GM18505 (cell line): ENCODE measurements around the gene CDH13.

Experiments used
- ATAC-seq: cut with Tn5 transposase; IDR thresholded peaks from one replicate; pipeline ENCODE4 v1.9.1; 2021; ENCODE audit not compliant: unreplicated experiment
- POLR2A ChIP-seq: IDR thresholded peaks from 4 replicates; pipeline ENCODE4 v1.6.1; 2011; ENCODE audit warnings: borderline replicate concordance; ENCODE audit not compliant: insufficient read depth, insufficient read length; ENCODE audit errors: extremely low read depth

The CDH13 gene

DNA sequence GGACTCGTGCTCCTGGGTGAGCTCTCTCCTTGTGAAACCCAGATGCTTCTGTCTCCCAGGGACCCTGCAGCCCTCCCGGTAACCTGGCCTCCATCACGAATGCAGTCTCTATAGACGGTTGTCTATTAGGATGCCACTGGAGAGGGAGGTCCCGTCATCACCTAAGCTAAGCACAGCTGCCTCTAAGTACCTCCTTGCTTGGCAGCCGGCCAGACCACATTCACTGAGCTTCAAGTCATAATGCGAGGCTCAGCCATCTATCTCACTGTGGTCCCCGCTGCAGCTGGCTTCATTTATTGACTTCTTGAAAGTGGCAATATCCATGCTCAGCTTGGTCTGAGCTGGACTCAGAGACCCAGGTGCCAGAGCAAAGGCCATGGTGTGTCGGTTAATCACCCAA lies 1106.5 kb downstream of the CDH13 start:
- ATAC-seq = no peak
- TF ChIP-seq POLR2A = no peak

DNA sequence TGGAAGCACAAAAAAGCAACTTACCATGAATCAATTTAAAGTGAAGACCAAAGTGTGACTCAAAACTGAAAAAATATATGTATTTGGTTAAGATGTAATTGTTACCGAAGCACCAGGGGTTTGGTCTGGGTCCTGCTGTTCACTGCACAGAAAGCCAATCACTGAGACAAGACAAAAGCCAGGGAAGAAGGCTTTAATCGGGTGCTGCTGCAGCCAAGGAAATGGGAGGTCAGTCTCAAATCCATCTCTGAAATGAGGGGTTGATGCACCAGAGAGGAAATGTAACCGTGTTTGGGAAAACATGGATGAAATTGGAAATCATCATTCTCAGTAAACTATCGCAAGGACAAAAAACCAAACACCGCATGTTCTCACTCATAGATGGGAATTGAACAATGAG lies 1107.4 kb downstream of the CDH13 start:
- ATAC-seq = no peak
- no peak for TF ChIP-seq POLR2A

GRCh38 chr16:83737729-83738354 lies 1111.1 kb downstream of the CDH13 start:
- ATAC-seq = no peak
- no peak for TF ChIP-seq POLR2A

DNA sequence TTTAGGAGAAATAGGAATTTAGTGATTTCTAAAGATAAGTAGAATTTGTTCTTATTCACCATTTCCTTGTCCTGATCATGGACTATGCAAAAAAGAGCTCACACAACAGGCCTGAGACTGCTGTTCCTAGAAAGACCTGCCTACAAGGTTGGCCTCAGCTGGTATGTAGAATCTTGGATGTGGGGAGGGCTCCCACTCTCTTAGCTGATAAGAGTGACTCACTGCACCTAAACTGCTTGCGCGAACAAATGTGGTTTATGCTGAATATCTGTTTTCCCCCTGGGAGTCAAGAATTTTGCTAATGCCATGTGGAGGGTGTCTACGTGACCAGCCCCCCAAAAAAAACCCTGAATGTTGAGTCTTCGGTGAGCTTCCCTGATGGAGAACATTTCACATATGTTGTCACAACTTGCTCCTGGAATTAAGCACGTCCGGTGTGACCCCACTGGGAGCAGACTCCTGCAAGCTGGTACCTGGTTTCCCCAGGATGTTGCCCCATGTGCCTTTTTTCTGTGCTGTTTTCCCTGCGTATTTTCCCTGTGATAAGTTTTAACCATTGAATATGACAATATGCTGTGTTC lies 1112.2 kb downstream of the CDH13 start:
- TF ChIP-seq POLR2A = no peak
- ATAC-seq = no peak

DNA sequence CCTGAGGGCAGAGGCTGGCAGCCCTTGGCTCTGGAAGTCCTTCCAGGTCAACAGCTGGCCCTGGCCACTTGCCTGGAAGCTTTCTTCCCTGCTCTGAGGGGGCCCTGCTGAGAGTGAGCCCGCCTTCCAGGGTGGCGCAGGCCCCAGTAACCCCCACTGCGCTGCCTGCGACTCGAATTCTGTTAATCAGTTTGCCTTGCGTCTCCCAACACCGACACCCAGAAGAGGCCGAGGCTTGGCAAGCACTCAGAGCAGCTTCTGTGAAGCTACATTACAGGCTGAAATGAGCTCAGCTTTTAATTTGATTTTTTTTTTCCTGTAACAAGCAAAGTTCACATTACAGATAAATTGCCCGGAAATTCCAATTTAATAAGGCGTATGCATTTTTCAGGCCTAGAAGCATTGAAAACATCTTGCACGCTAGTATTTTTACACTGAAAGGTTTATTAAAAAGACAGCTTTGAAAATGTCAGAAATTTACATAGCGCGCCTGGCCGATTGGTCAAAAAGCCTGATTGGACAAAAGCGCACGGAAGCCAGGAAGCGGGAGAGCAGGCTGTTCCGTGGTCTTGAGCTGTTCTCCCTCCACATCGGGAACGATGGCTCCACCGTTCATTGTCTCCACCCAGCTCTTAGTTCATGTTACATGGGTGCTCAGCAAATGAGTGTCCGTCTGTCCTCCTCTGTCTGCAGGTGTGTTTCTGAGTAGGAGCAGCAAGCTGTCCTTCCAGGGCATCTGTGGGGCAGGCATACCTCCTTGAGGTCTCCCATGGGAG lies 1115.5 kb downstream of the CDH13 start:
- no peak for TF ChIP-seq POLR2A
- ATAC-seq = no peak

GRCh38 chr16:83743241-83743640 lies 1116.5 kb downstream of the CDH13 start:
- ATAC-seq = no peak
- no peak for TF ChIP-seq POLR2A

DNA sequence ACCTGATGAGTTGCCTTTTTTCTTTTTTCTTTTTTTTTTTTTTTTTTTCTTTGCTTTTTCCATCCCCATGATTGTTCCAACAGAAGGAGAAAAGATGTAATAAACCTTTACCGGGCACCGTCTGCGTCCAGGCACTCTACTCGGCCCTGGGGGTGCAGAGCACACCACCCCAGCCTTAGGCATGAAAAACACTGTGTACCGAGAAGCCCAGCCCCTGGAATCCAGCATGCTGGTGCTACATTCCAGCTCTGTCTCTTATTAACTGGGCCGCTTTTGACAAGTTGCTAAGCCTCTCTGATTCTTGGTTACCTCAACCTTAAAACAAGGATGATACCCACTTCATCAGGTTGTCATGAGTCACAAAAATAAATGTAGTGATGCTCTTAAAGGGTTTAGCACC lies 1117.0 kb downstream of the CDH13 start:
- TF ChIP-seq POLR2A = no peak

GRCh38 chr16:83744441-83744981 lies 1117.7 kb downstream of the CDH13 start:
- no peak for ATAC-seq
- no peak for TF ChIP-seq POLR2A

More for the DNA sequence above, 1117.0 kb downstream of the CDH13 start:
- ATAC-seq = no peak

- TF ChIP-seq POLR2A = no peak
These were observed 1119.8 kb downstream of the CDH13 start for GRCh38 chr16:83746611-83747010.

DNA sequence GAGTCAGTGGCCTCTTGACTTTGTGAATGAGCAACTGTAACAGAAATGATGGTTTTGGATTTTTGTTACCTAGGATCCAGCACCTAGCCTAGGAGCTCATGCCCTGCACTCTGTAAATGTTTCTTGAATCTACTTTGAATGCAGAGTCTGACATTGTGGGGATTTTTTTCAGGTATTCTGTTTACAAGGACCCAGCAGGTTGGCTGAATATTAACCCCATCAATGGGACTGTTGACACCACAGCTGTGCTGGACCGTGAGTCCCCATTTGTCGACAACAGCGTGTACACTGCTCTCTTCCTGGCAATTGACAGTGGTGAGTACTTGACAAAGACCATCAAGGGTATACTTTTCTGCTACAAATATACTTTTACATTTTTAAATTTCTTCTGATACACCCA lies 1121.2 kb downstream of the CDH13 start:
- no peak for ATAC-seq
- TF ChIP-seq POLR2A = no peak

More at GRCh38 chr16:83746611-83747010, 1119.8 kb downstream of the CDH13 start:
- ATAC-seq = no peak

DNA sequence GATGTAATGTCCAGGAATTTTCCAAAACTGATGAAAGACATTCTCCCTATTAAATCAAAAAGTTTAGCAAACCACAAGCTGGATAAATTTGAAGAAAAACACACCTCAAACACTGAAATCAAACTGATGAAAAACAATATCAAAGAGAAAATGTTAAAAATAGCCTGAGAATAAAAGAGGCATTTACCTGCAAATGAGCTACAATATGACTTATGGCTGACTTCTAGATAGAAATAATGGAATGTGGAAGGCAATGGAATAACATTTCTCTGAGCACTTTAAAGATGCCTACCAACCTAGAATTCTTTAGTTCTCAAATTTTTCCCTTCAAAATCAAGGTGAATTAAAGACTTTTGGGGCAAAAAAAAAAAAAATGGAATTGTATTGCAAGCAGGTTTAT lies 1128.6 kb downstream of the CDH13 start:
- no peak for TF ChIP-seq POLR2A
- no peak for ATAC-seq

DNA sequence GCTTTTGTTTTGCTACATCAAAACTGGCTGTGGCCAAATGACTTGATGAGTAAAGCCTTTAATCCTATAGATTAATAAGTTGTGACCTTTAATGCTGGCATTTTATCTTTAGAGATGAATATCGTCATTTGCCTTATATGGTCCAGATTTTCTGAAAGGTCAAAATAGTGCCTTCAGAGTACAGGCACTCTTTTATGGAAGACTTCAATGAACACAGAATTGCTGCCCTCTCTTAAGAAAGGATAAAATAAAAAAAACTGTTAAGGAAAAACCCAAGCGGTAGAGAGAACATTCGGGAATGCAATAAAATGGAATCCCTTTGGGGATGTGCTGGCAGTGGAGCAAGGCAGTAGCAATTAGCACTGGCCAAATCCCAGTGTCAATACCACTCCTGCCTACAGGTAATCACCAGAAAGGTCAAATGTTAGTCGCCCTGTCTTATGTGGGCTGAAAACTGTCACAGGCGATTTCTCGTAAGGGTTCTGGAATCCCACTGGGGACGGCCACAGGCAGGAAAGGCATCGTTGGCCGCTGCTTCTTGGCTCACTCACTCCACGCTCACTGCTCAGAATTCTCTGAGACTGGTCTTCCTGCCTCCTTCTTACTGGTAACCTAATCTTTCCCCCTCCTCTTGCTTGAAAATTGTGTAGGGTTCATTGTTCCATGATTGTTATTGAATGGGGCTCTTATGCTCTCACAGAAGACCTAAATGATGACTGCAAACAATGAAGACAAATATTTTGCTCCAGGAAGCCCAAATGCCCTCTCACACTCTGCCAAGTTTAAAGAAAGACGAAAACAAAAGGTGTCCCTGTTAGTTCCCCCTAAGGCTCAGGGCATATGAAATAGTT lies 1135.6 kb downstream of the CDH13 start:
- no peak for ATAC-seq
- TF ChIP-seq POLR2A = no peak

GRCh38 chr16:83762992-83763358 lies 1136.2 kb downstream of the CDH13 start:
- TF ChIP-seq POLR2A = no peak
- ATAC-seq = no peak
